ENCODE measurements around the gene CHCHD5.
"Not testable (repeated sequence)": the region's sequence is repeated elsewhere in the genome, so short reads cannot be mapped to it uniquely, and the experiment has no call there.

CHCHD5 gene

GRCh38 chr2:112584134-112584890 lies at the start of gene CHCHD5:
TSS of gene CHCHD5 (plus strand) at chr2:112584609. CDS start at chr2:112584648, 39 bp downstream.
- peak; percentile 98 for DNase-seq

- DNase-seq, result no peak
Observed at GRCh38 chr2:112534826-112535225, 49.6 kb upstream of the CHCHD5 start.

DNA sequence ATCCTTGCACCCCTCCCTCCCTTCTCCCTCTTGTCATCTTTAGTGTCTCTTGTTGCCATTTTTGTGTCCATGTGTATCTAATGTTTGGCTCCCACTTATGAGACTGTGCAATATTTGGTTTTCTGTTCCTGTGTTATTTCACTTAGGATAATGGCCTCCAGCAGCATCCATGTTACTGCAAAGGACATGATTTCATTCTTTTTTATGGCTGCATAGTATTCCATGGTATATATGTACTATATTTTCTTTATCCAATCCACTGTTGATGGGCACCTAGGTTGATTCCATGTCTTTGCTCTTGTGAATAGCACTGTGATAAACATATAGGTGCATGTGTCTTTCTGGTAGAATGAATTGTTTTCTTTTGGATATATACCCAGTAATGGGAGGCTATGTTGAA lies 47.7 kb upstream of the CHCHD5 start:
- DNase-seq, result not testable (repeated sequence)

GRCh38 chr2:112539306-112539705 lies 45.1 kb upstream of the CHCHD5 start:
- DNase-seq, result no peak

- no peak for DNase-seq
Observed at GRCh38 chr2:112540906-112541305, 43.5 kb upstream of the CHCHD5 start.

GRCh38 chr2:112541315-112542122 lies 42.9 kb upstream of the CHCHD5 start:
- DNase-seq, result peak; percentile 59

- DNase-seq, result peak; percentile 69
Observed at GRCh38 chr2:112542123-112542983, 42.1 kb upstream of the CHCHD5 start, which contains the start of gene POLR1B. TSS of gene POLR1B (plus strand) at chr2:112542465. CDS start at chr2:112542495, 30 bp downstream.

GRCh38 chr2:112542984-112543661 lies 41.3 kb upstream of the CHCHD5 start:
- DNase-seq, result no peak

- DNase-seq, result peak; percentile 16
Observed at GRCh38 chr2:112547333-112547732, 37.1 kb upstream of the CHCHD5 start.

GRCh38 chr2:112548980-112549379 lies 35.4 kb upstream of the CHCHD5 start:
- no peak for DNase-seq

- DNase-seq, result no peak
Observed at GRCh38 chr2:112566104-112566503, 18.3 kb upstream of the CHCHD5 start.

- not testable (repeated sequence) for DNase-seq
Observed at GRCh38 chr2:112566508-112566907, 17.9 kb upstream of the CHCHD5 start.

GRCh38 chr2:112572005-112572404 lies 12.4 kb upstream of the CHCHD5 start:
- no peak for DNase-seq

DNA sequence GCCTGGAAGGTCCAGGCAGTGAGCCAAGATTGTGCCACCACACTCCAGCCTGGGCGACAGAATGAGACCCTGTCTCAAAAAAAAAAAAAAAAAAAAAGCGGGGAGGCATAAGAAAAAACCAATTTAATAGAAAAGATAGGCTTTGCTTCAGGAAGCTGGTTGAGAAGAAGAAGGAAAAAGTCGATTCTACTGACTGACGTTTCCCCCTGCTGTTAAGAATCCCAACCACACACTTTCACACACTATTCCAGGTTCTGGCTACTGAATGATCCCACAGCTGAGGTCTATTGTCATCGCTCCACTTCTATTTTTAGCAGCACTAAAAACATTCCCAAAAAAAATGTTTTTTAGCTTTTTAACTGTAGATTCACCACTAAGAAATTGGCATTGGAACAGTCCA lies 6.7 kb upstream of the CHCHD5 start:
- DNase-seq, result no peak

DNA sequence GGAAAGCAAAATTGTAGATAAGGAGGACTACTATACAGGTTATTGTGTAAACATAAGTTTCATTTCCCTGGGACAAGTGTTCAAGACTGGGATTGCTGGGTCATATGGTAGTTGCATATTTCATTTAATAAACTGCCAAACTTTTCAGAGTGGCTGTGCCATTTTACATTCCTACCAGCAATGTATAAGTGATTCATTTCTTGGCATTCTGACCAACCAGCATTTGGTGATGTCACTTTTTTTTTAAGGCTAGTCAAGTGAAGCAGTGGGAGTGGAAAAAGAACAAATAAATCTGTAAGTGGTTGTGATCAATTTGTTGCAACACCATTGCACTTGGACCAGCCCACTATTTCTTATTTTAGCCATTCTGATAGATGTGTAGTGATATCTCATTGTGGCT lies 5.2 kb upstream of the CHCHD5 start:
- no peak for DNase-seq

GRCh38 chr2:112580084-112580483 lies 4.3 kb upstream of the CHCHD5 start:
- DNase-seq, result no peak

DNA sequence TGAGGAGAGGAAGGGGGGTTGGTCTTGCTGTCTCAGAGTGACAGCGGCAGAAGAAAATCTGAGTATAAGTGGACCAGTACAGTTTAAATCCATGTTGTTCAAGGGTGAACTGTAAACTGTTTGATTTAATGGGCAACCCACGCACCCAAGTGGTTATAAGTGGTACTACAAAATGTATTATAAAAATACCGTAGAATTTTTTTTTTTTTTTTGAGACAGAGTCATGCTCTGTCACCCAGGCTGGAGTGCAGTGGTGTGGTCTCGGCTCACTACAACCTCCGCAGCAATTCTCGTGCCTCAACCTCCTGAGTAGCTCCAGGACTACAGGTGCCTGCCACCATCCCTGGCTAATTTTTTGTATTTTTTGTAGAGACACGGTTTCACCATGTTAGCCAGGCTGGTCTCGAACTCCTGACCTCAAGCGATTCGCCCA lies 2.1 kb upstream of the CHCHD5 start:
- DNase-seq, result peak; percentile 44

DNA sequence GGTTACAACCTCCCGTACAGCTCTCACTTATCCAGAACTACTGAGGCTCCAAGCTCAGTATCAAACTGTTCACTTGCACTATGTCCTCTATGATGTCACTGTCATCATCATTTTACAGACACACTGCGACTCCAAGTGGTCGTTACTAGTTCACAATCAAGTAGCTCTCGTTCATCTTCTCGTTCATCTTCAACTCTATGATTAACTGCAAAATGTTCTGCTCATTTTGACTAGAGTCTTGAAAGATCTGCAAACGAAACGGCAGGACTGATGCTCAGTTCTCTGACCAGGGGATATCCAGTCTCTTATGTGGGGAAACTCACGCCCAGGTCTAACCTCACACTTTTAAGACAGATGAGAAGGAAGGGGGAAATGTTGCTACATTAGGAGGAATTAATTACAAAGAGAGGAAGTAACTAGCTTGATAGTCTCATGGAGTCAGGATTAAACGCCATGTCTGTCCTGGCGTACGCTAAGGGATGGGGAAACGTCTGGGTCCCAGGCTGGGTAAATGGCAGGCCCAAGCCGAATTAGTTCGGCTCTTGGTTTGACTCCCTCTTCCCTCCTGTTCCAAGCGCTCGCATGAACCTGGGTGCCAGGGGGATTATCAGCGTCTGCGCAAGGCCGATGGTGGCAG lies 794 bp upstream of the CHCHD5 start:
- peak; percentile 37 for DNase-seq

DNA sequence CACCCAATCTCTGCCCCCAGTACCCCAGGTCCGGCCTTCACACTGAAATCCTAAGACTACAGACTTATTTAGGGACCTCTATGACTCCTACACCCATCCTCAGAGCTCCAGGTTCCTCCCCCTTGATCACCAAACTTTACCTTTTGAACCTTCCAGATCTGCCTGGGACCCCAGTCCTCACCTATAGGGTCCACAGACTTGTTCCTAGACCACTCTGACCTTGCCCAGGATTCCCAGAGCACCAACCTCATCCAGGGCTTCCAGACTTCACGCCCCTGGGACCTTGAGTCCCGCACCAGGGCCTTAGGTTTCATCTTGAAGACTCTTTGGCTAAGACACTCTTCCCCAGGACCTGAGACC lies 462 bp downstream of the CHCHD5 start:
- DNase-seq, result no peak

DNA sequence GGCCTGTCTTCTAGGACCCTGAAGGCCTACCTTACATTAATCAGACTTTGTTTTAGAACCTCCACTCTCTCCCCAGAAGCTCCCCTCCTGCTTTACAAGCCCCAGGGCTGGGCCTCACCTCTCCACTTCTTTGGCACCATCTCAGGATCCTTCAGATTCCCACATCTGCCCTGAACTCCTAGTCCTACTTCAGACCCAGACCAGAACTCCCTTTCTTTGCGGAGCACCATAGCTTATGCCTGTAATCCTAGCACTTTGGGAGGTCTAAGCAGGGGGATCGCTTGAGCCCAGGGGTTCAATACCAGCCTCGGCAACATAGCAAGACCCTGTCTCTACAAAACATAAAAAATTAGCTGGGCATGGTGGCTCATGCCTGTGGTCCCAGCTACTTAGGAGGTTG lies 991 bp downstream of the CHCHD5 start:
- DNase-seq, result no peak

DNA sequence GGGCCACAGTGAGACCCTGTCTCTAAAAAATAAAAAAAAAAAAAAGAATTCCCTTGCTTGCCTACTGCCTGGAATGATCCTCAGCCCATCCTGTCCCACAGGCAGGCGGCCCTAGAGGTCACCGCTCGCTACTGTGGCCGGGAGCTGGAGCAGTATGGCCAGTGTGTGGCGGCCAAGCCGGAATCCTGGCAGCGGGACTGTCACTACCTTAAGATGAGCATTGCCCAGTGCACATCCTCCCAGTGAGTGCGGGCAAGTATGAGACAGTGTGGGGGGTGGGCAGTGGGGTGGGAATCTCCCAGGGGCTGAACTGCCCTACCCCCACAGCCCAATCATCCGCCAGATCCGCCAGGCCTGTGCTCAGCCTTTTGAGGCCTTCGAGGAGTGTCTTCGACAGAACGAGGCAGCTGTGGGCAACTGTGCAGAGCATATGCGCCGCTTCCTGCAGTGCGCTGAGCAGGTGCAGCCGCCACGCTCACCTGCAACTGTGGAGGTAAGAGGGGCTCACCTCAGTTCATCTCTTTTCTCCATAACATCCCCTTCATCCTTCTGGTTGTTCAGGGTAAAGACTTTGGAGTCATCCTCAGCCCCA lies 1.6 kb downstream of the CHCHD5 start:
- DNase-seq, result no peak

DNA sequence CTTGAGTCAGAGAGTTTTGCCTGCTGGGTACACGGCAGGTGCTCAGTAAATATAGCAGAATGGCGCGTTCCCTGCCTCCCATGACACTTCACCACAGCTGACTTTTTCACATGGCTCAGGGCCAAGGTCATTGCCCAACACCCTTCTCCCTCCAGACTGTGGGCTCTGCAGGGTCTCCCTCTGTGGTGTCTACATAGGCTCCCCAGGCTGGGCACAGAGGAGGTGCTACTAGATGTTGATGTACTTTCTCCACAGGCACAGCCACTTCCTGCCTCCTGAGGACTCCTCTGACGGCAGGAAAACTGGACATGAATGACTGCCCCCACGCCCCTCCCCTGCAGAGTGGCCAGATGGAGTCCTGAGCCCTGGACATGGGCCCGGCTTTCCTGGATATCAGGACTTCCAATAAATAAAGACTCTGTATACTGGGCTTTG lies 4.2 kb downstream of the CHCHD5 start:
- DNase-seq, result no peak
